ENCODE measurements around the gene KATNB1.
"Not testable (repeated sequence)": the region's sequence is repeated elsewhere in the genome, so short reads cannot be mapped to it uniquely, and the experiment has no call there.

The KATNB1 gene

GRCh38 chr16:57704905-57705852 is 30.4 kb upstream of the KATNB1 start:
- no peak overlapping the region for H3K4me3 ChIP-seq (ENCODE audit: low read length)
- no peak overlapping the region for H2AFZ ChIP-seq (ENCODE audit: low read depth, low read length)
- no peaks in the 10 kb centered on the region for H3K36me3 ChIP-seq (ENCODE audit: insufficient read depth, low read length)
- H3K27me3 ChIP-seq (ENCODE audit: insufficient read depth, low read length): peaks cover 3% of the 10 kb centered on the region
- H3K4me1 ChIP-seq (ENCODE audit: insufficient read depth, low read length): peaks cover 17% of the 10 kb centered on the region
- peaks cover 2% of the 10 kb centered on the region for H3K9me3 ChIP-seq (ENCODE audit: low read length)

- H2AFZ ChIP-seq (ENCODE audit: low read depth, low read length): no peak overlapping the region
- H3K9me3 ChIP-seq (ENCODE audit: low read length): peaks cover 2% of the 10 kb centered on the region
- H3K4me3 ChIP-seq (ENCODE audit: low read length): no peak overlapping the region
- H3K27me3 ChIP-seq (ENCODE audit: insufficient read depth, low read length): peaks cover 8% of the 10 kb centered on the region
- H3K36me3 ChIP-seq (ENCODE audit: insufficient read depth, low read length): no peaks in the 10 kb centered on the region
- peaks cover 4% of the 10 kb centered on the region for H3K4me1 ChIP-seq (ENCODE audit: insufficient read depth, low read length)
These were observed 28.9 kb upstream of the KATNB1 start for GRCh38 chr16:57706717-57707116.

- no peaks in the 10 kb centered on the region for H3K36me3 ChIP-seq (ENCODE audit: insufficient read depth, low read length)
- no peak overlapping the region for H3K4me3 ChIP-seq (ENCODE audit: low read length)
- no peaks in the 10 kb centered on the region for H3K4me1 ChIP-seq (ENCODE audit: insufficient read depth, low read length)
- H2AFZ ChIP-seq (ENCODE audit: low read depth, low read length): no peak overlapping the region
- H3K27me3 ChIP-seq (ENCODE audit: insufficient read depth, low read length): peaks cover 8% of the 10 kb centered on the region
- peaks cover 2% of the 10 kb centered on the region for H3K9me3 ChIP-seq (ENCODE audit: low read length)
These were observed 28.2 kb upstream of the KATNB1 start for GRCh38 chr16:57707331-57707730.

GRCh38 chr16:57708168-57708567 is 27.4 kb upstream of the KATNB1 start:
- H2AFZ ChIP-seq (ENCODE audit: low read depth, low read length): no peak overlapping the region
- peaks cover 10% of the 10 kb centered on the region for H3K27me3 ChIP-seq (ENCODE audit: insufficient read depth, low read length)

GRCh38 chr16:57709663-57710062 is 25.9 kb upstream of the KATNB1 start:
- H2AFZ ChIP-seq (ENCODE audit: low read depth, low read length): no peak overlapping the region
- no peaks in the 10 kb centered on the region for H3K36me3 ChIP-seq (ENCODE audit: insufficient read depth, low read length)
- H3K4me3 ChIP-seq (ENCODE audit: low read length): no peak overlapping the region
- H3K9me3 ChIP-seq (ENCODE audit: low read length): peaks cover 2% of the 10 kb centered on the region
- peaks cover 8% of the 10 kb centered on the region for H3K27me3 ChIP-seq (ENCODE audit: insufficient read depth, low read length)
- H3K4me1 ChIP-seq (ENCODE audit: insufficient read depth, low read length): peaks cover 11% of the 10 kb centered on the region

More at GRCh38 chr16:57708168-57708567, 27.4 kb upstream of the KATNB1 start:
- Histone ChIP-seq H3K4me3 (ENCODE audit: low read length) (no peak overlapping the region), H3K36me3 (ENCODE audit: insufficient read depth, low read length) (no peaks in the 10 kb centered on the region), H3K9me3 (ENCODE audit: low read length) (peaks cover 2% of the 10 kb centered on the region), H3K4me1 (ENCODE audit: insufficient read depth, low read length) (no peaks in the 10 kb centered on the region)

- H3K36me3 ChIP-seq (ENCODE audit: insufficient read depth, low read length): no peaks in the 10 kb centered on the region
- H3K4me1 ChIP-seq (ENCODE audit: insufficient read depth, low read length): peaks cover 11% of the 10 kb centered on the region
- H3K9me3 ChIP-seq (ENCODE audit: low read length): peaks cover 2% of the 10 kb centered on the region
- H3K4me3 ChIP-seq (ENCODE audit: low read length): no peak overlapping the region
- H3K27me3 ChIP-seq (ENCODE audit: insufficient read depth, low read length): peaks cover 7% of the 10 kb centered on the region
- no peak overlapping the region for H2AFZ ChIP-seq (ENCODE audit: low read depth, low read length)
These were observed 24.2 kb upstream of the KATNB1 start for GRCh38 chr16:57711346-57711745.

- Histone ChIP-seq H3K4me1 (ENCODE audit: insufficient read depth, low read length) (peaks cover 11% of the 10 kb centered on the region), H3K27me3 (ENCODE audit: insufficient read depth, low read length) (peaks cover 7% of the 10 kb centered on the region), H3K4me3 (ENCODE audit: low read length) (no peak overlapping the region)
These were observed 23.6 kb upstream of the KATNB1 start for GRCh38 chr16:57711993-57712392.

GRCh38 chr16:57712569-57712968 is 23.0 kb upstream of the KATNB1 start:
- not testable (repeated sequence) for H2AFZ ChIP-seq (ENCODE audit: low read depth, low read length); H3K9me3 ChIP-seq (ENCODE audit: low read length); H3K36me3 ChIP-seq (ENCODE audit: insufficient read depth, low read length); H3K4me3 ChIP-seq (ENCODE audit: low read length); H3K27me3 ChIP-seq (ENCODE audit: insufficient read depth, low read length)
- H3K4me1 ChIP-seq (ENCODE audit: insufficient read depth, low read length): peaks cover 11% of the 10 kb centered on the region

More at GRCh38 chr16:57711993-57712392, 23.6 kb upstream of the KATNB1 start:
- no peaks in the 10 kb centered on the region for H3K36me3 ChIP-seq (ENCODE audit: insufficient read depth, low read length)
- H3K9me3 ChIP-seq (ENCODE audit: low read length): peaks cover 2% of the 10 kb centered on the region
- H2AFZ ChIP-seq (ENCODE audit: low read depth, low read length): no peak overlapping the region

- Histone ChIP-seq H3K9me3 (ENCODE audit: low read length) (no peaks in the 10 kb centered on the region), H2AFZ (ENCODE audit: low read depth, low read length) (no peak overlapping the region), H3K4me1 (ENCODE audit: insufficient read depth, low read length) (peaks cover 11% of the 10 kb centered on the region), H3K4me3 (ENCODE audit: low read length) (no peak overlapping the region), H3K36me3 (ENCODE audit: insufficient read depth, low read length) (no peaks in the 10 kb centered on the region), H3K27me3 (ENCODE audit: insufficient read depth, low read length) (peaks cover 7% of the 10 kb centered on the region)
These were observed 22.0 kb upstream of the KATNB1 start for GRCh38 chr16:57713596-57713995.

- H3K4me3 ChIP-seq (ENCODE audit: low read length): no peak overlapping the region
- no peak overlapping the region for H2AFZ ChIP-seq (ENCODE audit: low read depth, low read length)
- H3K27me3 ChIP-seq (ENCODE audit: insufficient read depth, low read length): peaks cover 7% of the 10 kb centered on the region
- no peaks in the 10 kb centered on the region for H3K9me3 ChIP-seq (ENCODE audit: low read length)
- H3K36me3 ChIP-seq (ENCODE audit: insufficient read depth, low read length): no peaks in the 10 kb centered on the region
- H3K4me1 ChIP-seq (ENCODE audit: insufficient read depth, low read length): peaks cover 11% of the 10 kb centered on the region
These were observed 21.5 kb upstream of the KATNB1 start for GRCh38 chr16:57714047-57714446.

- Histone ChIP-seq H3K9me3 (ENCODE audit: low read length) (no peaks in the 10 kb centered on the region), H3K4me1 (ENCODE audit: insufficient read depth, low read length) (no peaks in the 10 kb centered on the region), H3K36me3 (ENCODE audit: insufficient read depth, low read length) (no peaks in the 10 kb centered on the region), H2AFZ (ENCODE audit: low read depth, low read length) (no peak overlapping the region), H3K4me3 (ENCODE audit: low read length) (no peak overlapping the region), H3K27me3 (ENCODE audit: insufficient read depth, low read length) (peaks cover 2% of the 10 kb centered on the region)
These were observed 15.4 kb upstream of the KATNB1 start for GRCh38 chr16:57720142-57720575.

- Histone ChIP-seq H3K36me3 (ENCODE audit: insufficient read depth, low read length) (no peaks in the 10 kb centered on the region), H3K4me3 (ENCODE audit: low read length) (no peak overlapping the region), H3K27me3 (ENCODE audit: insufficient read depth, low read length) (peaks cover 2% of the 10 kb centered on the region), H2AFZ (ENCODE audit: low read depth, low read length) (no peak overlapping the region), H3K9me3 (ENCODE audit: low read length) (no peaks in the 10 kb centered on the region), H3K4me1 (ENCODE audit: insufficient read depth, low read length) (no peaks in the 10 kb centered on the region)
These were observed 14.0 kb upstream of the KATNB1 start for GRCh38 chr16:57721356-57722209.

GRCh38 chr16:57722210-57722499 is 13.4 kb upstream of the KATNB1 start:
- Histone ChIP-seq H3K4me1 (ENCODE audit: insufficient read depth, low read length) (no peaks in the 10 kb centered on the region), H3K4me3 (ENCODE audit: low read length) (no peak overlapping the region), H3K27me3 (ENCODE audit: insufficient read depth, low read length) (peaks cover 2% of the 10 kb centered on the region), H2AFZ (ENCODE audit: low read depth, low read length) (no peak overlapping the region), H3K9me3 (ENCODE audit: low read length) (no peaks in the 10 kb centered on the region), H3K36me3 (ENCODE audit: insufficient read depth, low read length) (no peaks in the 10 kb centered on the region)
